Measurements from ENCODE around the gene DMXL2.

- TF ChIP-seq CTCF (IDR thresholded peaks at IDR 0.05), result no peak
- no peak for TF ChIP-seq POLR2AphosphoS5 (IDR thresholded peaks at IDR 0.05)
- TF ChIP-seq POLR2A (IDR thresholded peaks at IDR 0.05), result no peak
- TF ChIP-seq EP300 (IDR thresholded peaks at IDR 0.05), result no peak
Measured at GRCh38 chr15:51444807-51445206, 177.8 kb downstream of the DMXL2 start.
